Astrocyte of the spinal cord (primary cell): ENCODE measurements around the gene HEPACAM.

ENCODE experiments used
- DNase-seq: peaks from one replicate; pipeline ENCODE4 v3.0.0; 2011; ENCODE audit warnings: low read depth, low spot score
- H3K4me3 ChIP-seq: 2 replicates; pipeline ENCODE4 v1.5.1; 2011; ENCODE audit warnings: low read depth, mild to moderate bottlenecking, low read length, moderate library complexity
- CTCF ChIP-seq: IDR thresholded peaks from 2 replicates; pipeline ENCODE4 v1.5.1; 2012; ENCODE audit warnings: low read depth, mild to moderate bottlenecking, low read length, inconsistent platforms
- in situ Hi-C: cut with HindIII; loops from 2 replicates; pipeline ENCODE4 v1.10.0; 2017; ENCODE audit warnings: low sequenced_read_pairs

HEPACAM gene

GRCh38 chr11:124943741-124944140 lies 7.9 kb upstream of the HEPACAM start:
- H3K4me3 ChIP-seq: no peak overlapping the region
- in situ Hi-C loops: no loop called here
- no peak for DNase-seq
- no peak for TF ChIP-seq CTCF

- peak; percentile 2 for TF ChIP-seq CTCF
- no peak for DNase-seq
- in situ Hi-C loops: no loop called here
- no peak overlapping the region for H3K4me3 ChIP-seq
Measured at GRCh38 chr11:124943254-124943616, 7.4 kb upstream of the HEPACAM start.

- H3K4me3 ChIP-seq: no peak overlapping the region
- in situ Hi-C loops: no loop called here
- TF ChIP-seq CTCF: no peak
- DNase-seq: no peak
Measured at GRCh38 chr11:124942466-124943253, 6.8 kb upstream of the HEPACAM start.

- in situ Hi-C loops: no loop called here
- no peak for DNase-seq
- no peak overlapping the region for H3K4me3 ChIP-seq
- no peak for TF ChIP-seq CTCF
Measured at GRCh38 chr11:124941703-124942102, 5.9 kb upstream of the HEPACAM start.

- H3K4me3 ChIP-seq: no peak overlapping the region
- DNase-seq: no peak
- TF ChIP-seq CTCF: no peak
- in situ Hi-C loops: no loop called here
Measured at GRCh38 chr11:124938970-124939369, 3.1 kb upstream of the HEPACAM start.

- TF ChIP-seq CTCF: no peak
- in situ Hi-C loops: no loop called here
- no peak for DNase-seq
- no peak overlapping the region for H3K4me3 ChIP-seq
Measured at GRCh38 chr11:124938206-124938765, 2.4 kb upstream of the HEPACAM start.
